Upper lobe of left lung (tissue), 6 donors: Measurements from ENCODE around the gene ISOC2. TPM values are rescaled to one million over a fixed set of nuclear protein-coding genes. Genes with fewer than 3 reads are reported as not detected.

Source experiments
- ATAC-seq, 2 donors: fragments of 200-7000 bp; cut with Tn5 transposase; one replicate each; pipeline ENCODE4 v1.9.1; 2022; ENCODE audit warnings: mild to moderate bottlenecking in 2 of 2, moderate library complexity in 2 of 2; ENCODE audit not compliant: low FRiP score in 2 of 2
- DNase-seq, 2 donors: peaks; one replicate each; pipeline ENCODE4 v3.0.0-alpha.2; 2019 to 2020
- H3K27ac ChIP-seq, 4 donors: fragments of 200-600 bp; sonication (generic); one replicate each; pipeline ENCODE4 v1.5.1; 2016 to 2019
- H3K27me3 ChIP-seq, 4 donors: fragments of 200-600 bp; sonication (generic); one replicate each; pipeline ENCODE4 v1.5.1; 2017 to 2019
- H3K36me3 ChIP-seq, 4 donors: fragments of 200-600 bp; sonication (generic); one replicate each; pipeline ENCODE4 v1.5.1; 2016 to 2019
- H3K4me1 ChIP-seq, 4 donors: fragments of 200-600 bp; sonication (generic); one replicate each; pipeline ENCODE4 v1.5.1; 2018 to 2019
- H3K4me3 ChIP-seq, 4 donors: fragments of 200-600 bp; sonication (generic); one replicate each; pipeline ENCODE4 v1.5.1; 2017 to 2019; ENCODE audit warnings: mild to moderate bottlenecking in 2 of 4, moderate library complexity in 1 of 4
- H3K9me3 ChIP-seq, 4 donors: fragments of 200-600 bp; sonication (generic); one replicate each; pipeline ENCODE4 v1.5.1; 2018 to 2019
- EP300 ChIP-seq, 4 donors: sonication (generic); formaldehyde crosslinking; IDR thresholded peaks; one replicate each; pipeline ENCODE4 v1.5.1; 2017; ENCODE audit warnings: antibody characterized with exemption in 4 of 4, control low read depth in 2 of 4
- POLR2A ChIP-seq, 4 donors: fragments of 450-650 bp; IDR thresholded peaks; one replicate each; pipeline ENCODE4 v1.5.1; 2016 to 2017; ENCODE audit warnings: antibody characterized with exemption in 4 of 4, mild to moderate bottlenecking in 2 of 4
- POLR2AphosphoS5 ChIP-seq, 2 donors: sonication (generic); formaldehyde crosslinking; IDR thresholded peaks; one replicate each; pipeline ENCODE4 v1.5.1; 2017; ENCODE audit warnings: antibody characterized with exemption in 2 of 2
- WGBS, 2 donors: methylation state at CpG; one replicate each; pipeline ENCODE4 v1.1.5; 2017 to 2018; 5-methylcytosine and 5-hydroxymethylcytosine counted together
- total RNA-seq, 6 donors: library from RNA; depleted of rRNA in 4 of 6; stranded (reverse); fragments of >200 nt in 4 of 6; gene quantifications; one replicate each; pipeline versions ENCODE4 v1.1.0 to v1.2.1, GENCODE V29; 2016 to 2021
- TF ChIP-seq, protein P1 (sequence below), 6 experiments: fragments of 450-650 bp in 4 of 6; fragments of 200-600 bp in 2 of 6; sonication (generic) in 2 of 6; IDR thresholded peaks; one replicate each; pipeline ENCODE4 v1.5.1; 2016 to 2019; ENCODE audit warnings: antibody characterized with exemption in 6 of 6
- donor health status: DM: no; HTN: no; CAD: no; lungs with moderate emphysema.
- donor health status: DM: no; HTN: yes; CAD: no; lungs with severe emphysema.

Gene ISOC2
- total RNA-seq, 6 donors from 2014 or later, result 4.2 to 44.8 (median 36.7) TPM

DNA sequence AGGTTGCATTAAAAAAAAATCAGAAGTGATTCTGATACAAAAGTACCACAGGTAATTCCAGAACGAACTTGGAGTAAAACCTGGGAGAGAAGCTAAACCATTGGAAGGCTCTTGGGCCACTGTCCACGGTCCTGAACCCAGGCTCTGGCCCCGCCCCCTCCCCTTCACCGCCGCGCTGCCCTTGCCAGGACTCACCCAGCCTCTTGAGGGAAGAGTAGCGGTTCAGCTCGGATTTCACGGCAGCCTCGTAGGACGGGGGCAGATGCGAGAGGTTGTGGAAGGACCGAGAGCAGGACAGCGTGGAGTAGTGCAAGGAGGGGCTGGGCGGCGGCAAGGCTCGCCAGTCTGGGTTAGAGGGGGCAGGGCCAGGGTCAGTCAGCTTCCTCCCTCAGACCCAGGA is 24.0 kb downstream of the ISOC2 start:
- Histone ChIP-seq H3K27me3 (peaks cover 0 to 55% (median 26%) of the 10 kb centered on the region in 4 donors), H3K4me3 (no peak overlapping the region), H3K9me3 (no peaks in the 10 kb centered on the region), H3K36me3 (no peaks in the 10 kb centered on the region), H3K27ac (no peak overlapping the region), H3K4me1 (peaks cover 5 to 24% (median 10%) of the 10 kb centered on the region in 4 donors)
- DNase-seq, result peak; percentile 56 to 91
- 1% methylated on average over 17 of the region's 17 CpGs for WGBS, 2 donors
- TF ChIP-seq POLR2AphosphoS5 (IDR thresholded peaks at IDR 0.05), result no peak
- no peak for TF ChIP-seq POLR2A (IDR thresholded peaks at IDR 0.05)
- TF ChIP-seq, protein P1, sequence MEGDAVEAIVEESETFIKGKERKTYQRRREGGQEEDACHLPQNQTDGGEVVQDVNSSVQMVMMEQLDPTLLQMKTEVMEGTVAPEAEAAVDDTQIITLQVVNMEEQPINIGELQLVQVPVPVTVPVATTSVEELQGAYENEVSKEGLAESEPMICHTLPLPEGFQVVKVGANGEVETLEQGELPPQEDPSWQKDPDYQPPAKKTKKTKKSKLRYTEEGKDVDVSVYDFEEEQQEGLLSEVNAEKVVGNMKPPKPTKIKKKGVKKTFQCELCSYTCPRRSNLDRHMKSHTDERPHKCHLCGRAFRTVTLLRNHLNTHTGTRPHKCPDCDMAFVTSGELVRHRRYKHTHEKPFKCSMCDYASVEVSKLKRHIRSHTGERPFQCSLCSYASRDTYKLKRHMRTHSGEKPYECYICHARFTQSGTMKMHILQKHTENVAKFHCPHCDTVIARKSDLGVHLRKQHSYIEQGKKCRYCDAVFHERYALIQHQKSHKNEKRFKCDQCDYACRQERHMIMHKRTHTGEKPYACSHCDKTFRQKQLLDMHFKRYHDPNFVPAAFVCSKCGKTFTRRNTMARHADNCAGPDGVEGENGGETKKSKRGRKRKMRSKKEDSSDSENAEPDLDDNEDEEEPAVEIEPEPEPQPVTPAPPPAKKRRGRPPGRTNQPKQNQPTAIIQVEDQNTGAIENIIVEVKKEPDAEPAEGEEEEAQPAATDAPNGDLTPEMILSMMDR (IDR thresholded peaks at IDR 0.05), result no peak
- TF ChIP-seq EP300 (IDR thresholded peaks at IDR 0.05), result no peak
- ATAC-seq, result peak; percentile 61 to 75

DNA sequence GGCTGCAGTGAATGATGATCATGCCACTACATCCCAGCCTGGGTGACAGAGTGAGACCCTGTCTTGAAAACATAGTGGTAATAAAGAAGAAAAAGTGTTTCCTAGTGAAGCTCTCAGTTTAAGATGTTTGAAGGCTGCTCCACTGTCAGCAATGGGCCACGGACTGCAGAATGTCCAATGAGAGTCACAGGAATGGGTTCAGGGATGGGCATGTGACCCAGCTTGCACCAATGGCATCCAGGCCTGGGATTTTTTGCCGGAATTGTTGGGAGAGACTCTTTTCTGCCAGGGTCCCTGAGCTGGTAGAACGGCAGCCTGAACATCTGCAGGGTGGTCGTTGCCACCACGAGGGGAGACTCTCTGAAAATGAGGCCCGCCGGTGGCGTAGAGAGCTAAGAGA is 24.6 kb downstream of the ISOC2 start:
- WGBS, 2 donors, result 42 to 43% methylated on average over 8 of the region's 8 CpGs
- peaks cover 5 to 18% (median 9%) of the 10 kb centered on the region in 4 donors for H3K4me1 ChIP-seq
- H3K36me3 ChIP-seq, result no peaks in the 10 kb centered on the region
- TF ChIP-seq POLR2AphosphoS5 (IDR thresholded peaks at IDR 0.05) (no peak), POLR2A (IDR thresholded peaks at IDR 0.05) (no peak), EP300 (IDR thresholded peaks at IDR 0.05) (no peak)
- TF ChIP-seq, protein P1 (IDR thresholded peaks at IDR 0.05), result no peak
- no peaks in the 10 kb centered on the region for H3K9me3 ChIP-seq
- DNase-seq (no peak), ATAC-seq (no peak)
- peaks cover 0 to 55% (median 21%) of the 10 kb centered on the region in 4 donors for H3K27me3 ChIP-seq
- H3K4me3 ChIP-seq, result no peak overlapping the region
- H3K27ac ChIP-seq, result no peak overlapping the region

DNA sequence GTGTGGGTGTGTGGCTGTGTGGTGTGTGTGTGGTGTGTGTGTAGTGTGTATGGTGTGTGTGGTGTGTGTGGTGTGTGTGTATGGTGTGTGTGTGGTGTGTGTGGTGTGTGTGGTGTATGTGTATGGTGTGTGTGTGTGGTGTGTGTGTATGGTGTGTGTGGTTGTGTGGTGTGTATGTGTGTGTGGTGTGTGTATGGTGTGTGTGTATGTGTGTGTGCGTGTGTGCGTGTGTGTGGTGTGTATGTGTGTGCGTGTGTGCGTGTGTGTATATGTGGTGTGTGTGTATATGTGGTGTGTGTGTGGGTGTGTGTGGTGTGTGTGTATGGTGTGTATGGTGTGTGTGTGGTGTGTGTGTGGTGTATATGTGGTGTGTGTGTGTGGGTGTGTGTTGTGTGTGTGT is 26.4 kb downstream of the ISOC2 start:
- H3K27ac ChIP-seq, result no peak overlapping the region
- no peak overlapping the region for H3K4me3 ChIP-seq
- WGBS, 2 donors, result 88 to 96% methylated on average over 4 of the region's 4 CpGs
- H3K4me1 ChIP-seq, result peaks cover 0 to under 1% (median 0%) of the 10 kb centered on the region in 4 donors
- ATAC-seq (no peak), DNase-seq (no peak)
- peaks cover 0 to 40% (median 7%) of the 10 kb centered on the region in 4 donors for H3K27me3 ChIP-seq
- H3K36me3 ChIP-seq, result no peaks in the 10 kb centered on the region
- TF ChIP-seq, protein P1 (IDR thresholded peaks at IDR 0.05), result no peak
- TF ChIP-seq EP300 (IDR thresholded peaks at IDR 0.05) (no peak), POLR2AphosphoS5 (IDR thresholded peaks at IDR 0.05) (no peak), POLR2A (IDR thresholded peaks at IDR 0.05) (no peak)
- H3K9me3 ChIP-seq, result no peaks in the 10 kb centered on the region

DNA sequence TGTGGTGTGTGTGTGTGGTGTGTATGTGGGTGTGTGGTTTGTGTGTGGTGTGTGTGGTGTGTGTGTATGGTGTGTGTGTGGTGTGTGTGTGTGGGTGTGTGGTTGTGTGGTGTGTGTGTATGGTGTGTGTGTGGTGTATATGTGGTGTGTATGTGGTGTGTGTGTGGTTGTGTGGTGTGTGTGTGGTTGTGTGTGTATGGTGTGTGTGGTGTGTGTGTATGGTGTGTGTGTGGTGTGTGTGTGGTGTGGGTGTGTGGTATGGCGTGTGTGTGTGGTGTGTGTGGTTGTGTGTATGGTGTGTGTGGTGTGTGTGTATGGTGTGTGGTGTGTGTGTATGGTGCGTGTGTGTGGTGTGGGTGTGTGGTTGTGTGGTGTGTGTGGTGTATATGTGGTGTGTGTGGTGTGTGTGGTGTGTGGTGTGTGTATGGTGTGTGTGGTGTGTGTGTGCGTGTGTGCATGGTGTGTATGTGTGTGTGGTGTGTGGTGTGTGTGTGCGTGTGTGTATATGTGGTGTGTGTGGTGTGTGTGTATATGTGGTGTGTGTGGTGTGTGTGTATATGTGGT is 27.0 kb downstream of the ISOC2 start:
- ATAC-seq (no peak), DNase-seq (no peak)
- Histone ChIP-seq H3K4me3 (no peak overlapping the region), H3K4me1 (no peaks in the 10 kb centered on the region), H3K27ac (no peak overlapping the region), H3K9me3 (no peaks in the 10 kb centered on the region), H3K36me3 (no peaks in the 10 kb centered on the region), H3K27me3 (peaks cover 0 to 40% (median 6%) of the 10 kb centered on the region in 4 donors)
- 62 to 83% methylated on average over 4 of the region's 4 CpGs for WGBS, 2 donors
- TF ChIP-seq POLR2A (IDR thresholded peaks at IDR 0.05), result no peak
- TF ChIP-seq POLR2AphosphoS5 (IDR thresholded peaks at IDR 0.05), result no peak
- TF ChIP-seq, protein P1 (IDR thresholded peaks at IDR 0.05), result no peak
- no peak for TF ChIP-seq EP300 (IDR thresholded peaks at IDR 0.05)

DNA sequence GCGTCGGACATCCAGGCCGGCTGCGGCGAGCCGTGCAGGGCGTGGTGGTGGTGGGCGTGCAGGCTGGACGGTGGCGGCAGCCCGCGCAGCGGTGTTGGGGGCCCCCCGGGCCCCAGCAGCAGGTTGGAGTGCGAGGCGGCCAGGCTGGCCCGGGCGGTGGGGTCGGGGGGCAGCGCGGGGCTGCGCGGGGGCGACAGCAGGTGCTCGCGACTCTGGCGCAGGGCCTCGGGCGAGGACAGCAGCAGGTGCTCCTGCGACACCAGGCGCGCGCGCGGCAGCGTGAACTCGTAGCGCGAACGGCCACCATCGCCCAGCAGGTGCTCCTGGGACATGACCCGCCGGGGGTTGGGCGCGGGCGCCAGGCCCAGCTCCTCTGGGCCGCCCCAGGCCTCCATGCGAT is 28.1 kb downstream of the ISOC2 start:
- H3K27ac ChIP-seq, result no peak overlapping the region
- ATAC-seq, result no peak
- no peaks in the 10 kb centered on the region for H3K4me1 ChIP-seq

More for the DNA sequence above, 28.1 kb downstream of the ISOC2 start:
- H3K36me3 ChIP-seq, result no peaks in the 10 kb centered on the region
- H3K27me3 ChIP-seq, result peaks cover 0 to 34% (median 5%) of the 10 kb centered on the region in 4 donors
- peak in 1 of 2 donors; percentile 75 for DNase-seq
- H3K9me3 ChIP-seq, result no peaks in the 10 kb centered on the region
- TF ChIP-seq POLR2AphosphoS5 (IDR thresholded peaks at IDR 0.05) (no peak), EP300 (IDR thresholded peaks at IDR 0.05) (no peak)
- WGBS, 2 donors, result 10 to 19% methylated on average over 9 to 24 of the region's 48 CpGs
- H3K4me3 ChIP-seq, result no peak overlapping the region
